DMS 273 treated with DMSO at 0.1 percent for 48 hours (cell line): Measurements from ENCODE around the gene PCNX3.

Experiments
- DNase-seq: peaks from one replicate; lab custom pipeline; 2025; lab: John Stamatoyannopoulos, UW

The PCNX3 gene

DNA sequence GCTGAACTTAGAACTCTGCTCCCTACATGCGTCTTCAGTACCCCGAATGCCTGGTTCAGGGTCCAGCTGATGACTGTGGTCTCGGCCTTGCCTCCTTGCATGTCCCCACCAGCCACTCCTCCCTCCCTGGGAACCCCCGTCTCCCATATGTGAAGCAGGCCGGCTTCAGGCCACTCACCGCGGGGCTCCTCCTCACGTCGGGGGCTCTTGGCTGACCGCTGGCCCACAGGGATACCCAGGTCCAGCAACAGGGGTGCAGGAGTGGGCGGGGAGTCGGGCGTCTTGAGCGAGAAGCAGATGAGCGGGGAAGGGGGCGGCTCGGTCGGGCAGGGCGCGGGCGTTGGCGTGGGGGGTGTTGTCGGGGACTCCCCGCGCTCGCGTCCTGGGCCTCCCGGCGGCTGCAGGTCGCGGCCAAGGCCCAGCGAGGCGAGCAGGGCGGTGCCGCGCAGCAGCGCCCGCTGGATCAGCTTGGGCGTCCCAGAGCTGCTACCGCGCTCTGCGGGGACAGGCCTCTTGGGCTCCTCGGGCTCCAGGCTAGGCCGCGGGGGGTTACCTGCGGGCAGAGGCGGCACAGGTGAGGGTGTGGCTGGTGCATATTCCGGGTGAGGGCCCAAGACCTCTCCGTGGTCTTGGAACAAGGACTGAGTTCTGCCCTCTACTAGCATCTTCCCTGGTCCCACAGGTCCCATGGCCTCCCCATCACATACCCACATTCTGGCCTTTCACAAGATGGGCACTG is 16.2 kb upstream of the PCNX3 start:
- DNase-seq = no peak

DNA sequence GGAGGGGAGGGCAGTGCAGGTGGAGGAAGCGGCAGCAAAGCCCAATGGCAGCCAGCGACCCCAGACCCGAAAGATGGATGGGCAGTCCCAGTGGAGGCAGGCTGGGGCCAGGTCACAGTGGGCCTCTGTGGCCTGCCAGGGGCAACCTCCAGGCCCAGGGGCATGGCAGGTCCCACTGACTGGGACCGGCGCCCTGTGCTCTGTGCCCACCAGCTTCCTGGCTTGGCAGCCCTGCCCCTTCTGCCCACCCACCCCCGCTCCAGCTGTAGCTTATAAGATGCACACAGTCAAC is 15.7 kb upstream of the PCNX3 start:
- no peak for DNase-seq

DNA sequence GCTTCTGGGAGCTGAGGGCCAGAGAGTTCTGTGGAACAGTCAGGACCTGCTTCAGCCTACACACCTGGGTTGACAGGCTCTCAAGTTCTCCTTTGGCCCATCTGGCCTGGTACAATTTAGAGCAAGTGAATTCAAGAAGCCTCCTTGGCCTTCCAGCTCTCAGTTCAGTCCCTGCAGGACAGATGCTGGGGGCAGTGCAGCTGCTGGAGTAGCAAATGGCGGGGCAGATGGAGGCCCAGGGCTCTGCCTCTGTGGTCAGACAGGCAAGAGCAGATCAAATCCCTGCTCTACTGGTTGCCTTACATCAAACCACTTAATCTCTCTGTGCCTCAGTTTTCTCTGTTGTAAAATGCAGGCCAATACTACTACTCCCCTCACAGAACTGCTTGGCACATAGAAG is 11.3 kb upstream of the PCNX3 start:
- peak; percentile 25 for DNase-seq

DNA sequence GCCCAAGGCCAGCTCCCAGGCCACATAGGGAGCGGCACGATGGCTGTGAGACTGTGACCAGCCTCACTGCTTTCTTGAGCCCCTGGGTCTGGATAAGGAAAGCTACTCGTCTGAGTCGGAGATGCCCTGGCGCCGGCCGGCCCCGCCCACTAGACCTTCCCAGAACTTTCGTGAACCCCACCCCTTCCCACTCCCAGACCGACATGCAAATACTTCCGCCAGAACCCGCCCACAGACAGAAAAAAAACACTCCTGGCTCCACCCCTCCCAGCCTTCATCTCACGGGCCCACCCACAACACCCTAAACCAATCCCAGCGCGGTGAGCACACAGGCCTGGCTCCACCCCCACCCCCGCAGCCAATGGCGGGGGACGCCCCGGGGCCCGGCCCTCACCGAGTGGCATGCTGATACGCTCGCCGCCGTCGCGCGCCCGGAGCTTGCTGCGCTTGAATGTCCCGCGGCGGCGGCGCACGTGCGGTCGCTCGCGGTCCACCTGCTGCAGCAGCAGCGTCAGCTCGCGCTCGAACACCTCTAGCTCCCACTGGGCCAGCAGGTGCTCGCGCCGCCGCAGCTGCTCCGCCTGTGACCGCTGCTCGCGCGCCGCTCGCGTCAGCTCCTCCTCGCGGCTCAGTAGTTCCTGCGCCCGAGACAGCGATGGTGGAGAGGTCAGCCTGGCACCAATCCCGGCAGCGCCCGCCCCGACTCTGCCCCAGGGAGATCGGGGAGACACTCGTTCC is 8.5 kb upstream of the PCNX3 start:
- DNase-seq = no peak

DNA sequence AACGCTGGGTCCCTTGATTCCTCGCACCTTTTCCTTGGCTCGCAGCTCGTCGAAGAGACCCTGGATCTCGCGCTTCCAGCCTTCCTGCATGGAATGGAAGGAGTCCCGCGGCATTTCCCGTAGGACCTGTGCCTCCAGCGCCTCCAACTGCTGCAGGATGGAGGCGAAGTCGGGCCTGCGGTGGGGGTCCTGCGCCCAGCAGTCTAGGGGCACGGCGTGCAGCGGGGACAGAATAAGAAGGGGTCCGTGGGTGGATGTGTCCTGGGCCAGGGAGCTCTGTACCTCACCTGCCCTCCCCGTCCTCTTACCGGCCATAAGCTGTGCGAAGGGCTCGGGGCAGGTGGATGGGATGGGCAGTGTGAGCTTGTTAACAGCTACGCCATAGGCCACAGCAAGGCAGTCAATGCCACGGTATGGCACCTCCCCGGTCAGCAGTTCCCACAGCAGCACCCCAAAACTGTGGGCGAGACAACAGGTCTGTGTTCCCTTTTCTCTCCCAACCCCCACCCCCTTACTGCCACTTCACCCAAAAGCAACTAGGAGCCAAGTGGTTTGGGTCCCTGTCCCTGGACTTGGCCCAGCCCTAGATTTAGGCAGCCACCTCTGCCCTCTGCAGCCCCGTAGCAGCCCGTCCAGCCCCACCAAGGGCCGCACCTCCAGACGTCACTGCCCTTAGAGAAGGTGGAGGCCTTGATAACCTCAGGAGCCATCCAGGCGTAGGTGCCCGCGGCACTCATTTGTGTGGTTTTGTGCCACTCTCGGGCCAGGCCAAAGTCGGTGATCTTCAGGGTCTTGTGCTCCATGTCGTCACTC is 7.8 kb upstream of the PCNX3 start:
- no peak for DNase-seq

DNA sequence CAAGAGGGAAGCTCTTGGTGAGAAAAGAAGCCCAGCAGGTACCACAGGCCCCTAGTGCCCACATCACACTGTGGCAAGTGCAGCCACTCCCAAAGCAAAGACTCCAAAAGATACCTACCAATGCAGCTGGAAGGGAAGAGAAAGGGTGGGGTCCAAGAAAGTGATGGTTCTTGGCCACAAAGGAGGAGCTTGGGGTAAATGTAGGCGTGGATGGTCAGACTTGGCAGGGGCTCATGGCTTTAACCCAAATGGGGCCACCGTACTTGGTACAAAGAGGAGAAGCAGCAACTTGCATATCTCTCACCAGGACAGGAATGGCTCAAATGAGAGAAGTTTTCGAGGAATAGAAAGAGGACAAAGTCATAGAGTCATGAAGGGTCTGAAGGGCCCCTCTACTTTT is 6.3 kb upstream of the PCNX3 start:
- DNase-seq = no peak

DNA sequence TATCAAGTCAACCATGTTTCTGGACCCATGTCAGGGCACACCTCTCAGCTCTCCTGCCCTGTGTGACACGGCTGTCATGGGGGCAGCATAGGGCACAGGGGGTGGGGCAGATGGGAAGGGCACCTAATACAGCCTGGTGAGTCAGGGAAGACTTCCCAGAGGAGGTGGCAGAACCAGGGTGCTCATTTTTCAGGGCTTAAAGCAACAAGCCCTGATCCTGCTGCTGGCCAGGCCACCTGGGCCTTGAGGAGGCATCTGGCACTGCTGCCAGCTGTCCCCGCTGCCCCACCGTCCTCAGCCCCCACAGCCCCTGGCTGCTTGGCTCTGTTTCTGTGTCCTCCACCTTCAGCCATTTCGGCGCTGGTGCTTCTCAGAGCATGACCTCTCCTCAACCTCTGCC is 5.9 kb upstream of the PCNX3 start:
- no peak for DNase-seq

DNA sequence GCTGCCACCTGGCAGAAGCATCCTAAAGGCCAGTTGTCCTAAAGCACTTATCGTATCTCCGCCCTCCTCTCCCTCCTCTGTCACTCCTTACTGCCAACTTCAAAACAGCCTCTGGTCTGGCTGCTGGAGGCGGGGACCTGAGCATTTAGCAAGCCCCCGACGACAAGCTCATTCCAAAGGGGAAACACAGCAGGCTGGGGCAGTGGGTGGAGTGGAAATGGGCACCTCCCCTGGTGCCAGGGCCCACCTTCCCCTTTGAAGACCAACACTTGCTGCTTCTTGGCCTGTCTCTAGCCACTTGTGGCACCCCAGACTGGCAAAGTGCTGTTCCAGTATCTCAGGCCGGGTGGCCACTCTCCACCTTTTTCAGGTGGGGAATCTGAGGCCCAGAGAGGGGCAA is 5.2 kb upstream of the PCNX3 start:
- no peak for DNase-seq

DNA sequence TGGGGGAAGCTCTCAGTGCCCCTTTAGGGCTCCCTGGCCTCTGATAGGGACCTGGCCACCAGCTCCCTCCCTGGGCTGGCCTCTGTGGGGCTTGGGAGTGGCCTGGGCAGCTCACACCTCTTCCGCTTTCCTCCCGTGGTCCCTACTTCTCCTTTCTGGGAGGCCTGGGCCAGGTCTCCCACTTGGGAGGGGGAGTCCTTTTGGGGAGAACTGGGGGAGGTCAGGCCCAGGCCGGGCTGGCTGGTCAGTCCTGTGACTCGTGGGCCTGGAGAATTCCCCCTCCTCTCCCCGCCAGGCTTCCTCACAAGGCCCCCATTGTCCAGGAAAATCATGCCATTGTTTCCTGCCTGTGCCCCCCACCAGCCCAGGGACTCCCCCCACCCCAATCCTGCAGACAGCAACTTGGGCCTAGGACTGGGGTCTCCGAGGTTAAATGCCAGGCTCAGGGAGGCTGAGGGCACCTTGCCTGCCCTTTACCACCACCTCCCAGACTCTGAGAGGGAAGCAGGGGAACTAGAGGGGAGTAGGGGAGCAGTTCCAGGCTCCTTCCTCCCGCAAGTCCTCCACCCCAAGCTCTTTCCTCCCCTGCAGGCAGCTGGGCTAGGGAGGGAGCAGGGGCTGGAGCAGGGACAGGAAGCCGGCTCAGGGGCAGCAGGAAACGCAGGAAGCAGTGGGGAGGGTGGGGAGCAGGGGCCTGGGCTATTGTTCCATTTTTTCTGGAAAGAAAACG is 4.4 kb upstream of the PCNX3 start:
- no peak for DNase-seq

DNA sequence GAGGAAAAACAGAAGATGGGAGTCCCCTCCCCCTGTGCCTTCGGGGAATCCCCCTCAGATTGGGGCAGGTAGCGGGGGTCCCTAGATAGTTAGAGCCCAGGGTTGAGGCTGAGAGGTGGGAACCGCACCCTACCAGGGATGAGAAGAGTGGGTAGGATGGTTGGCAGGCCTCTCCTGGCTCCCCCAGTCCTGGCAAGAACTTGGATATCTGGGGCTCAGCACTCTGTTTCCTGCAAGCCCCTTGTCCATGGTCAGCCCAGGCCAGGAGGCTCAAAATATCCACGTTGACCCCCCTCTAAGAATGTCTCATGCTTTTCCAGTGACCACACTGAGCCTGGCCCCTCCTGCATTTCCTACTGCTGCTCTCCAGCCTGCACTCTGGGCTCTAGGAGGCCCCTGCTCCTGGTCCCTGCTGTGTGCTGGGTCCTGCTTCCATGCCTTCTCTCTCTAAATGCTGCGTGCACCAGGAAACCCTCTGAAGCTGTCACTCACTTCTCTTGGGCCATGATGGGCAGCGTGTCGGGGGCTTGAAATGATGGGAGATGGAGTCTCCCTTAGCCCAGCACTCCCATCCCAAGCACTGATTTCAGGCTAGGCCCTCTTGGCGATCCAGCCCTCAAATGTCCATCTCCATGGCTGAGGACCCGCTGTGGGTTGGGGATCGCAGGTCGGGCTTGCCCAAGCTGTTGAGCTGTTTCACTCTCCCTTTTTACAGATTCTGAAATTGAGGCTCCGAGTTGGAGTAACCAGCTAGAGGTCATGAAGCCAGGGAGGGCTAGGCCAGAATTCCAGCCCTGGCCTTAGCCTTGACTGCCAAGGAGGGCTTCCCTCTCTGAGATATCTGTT is 3.6 kb upstream of the PCNX3 start:
- no peak for DNase-seq

DNA sequence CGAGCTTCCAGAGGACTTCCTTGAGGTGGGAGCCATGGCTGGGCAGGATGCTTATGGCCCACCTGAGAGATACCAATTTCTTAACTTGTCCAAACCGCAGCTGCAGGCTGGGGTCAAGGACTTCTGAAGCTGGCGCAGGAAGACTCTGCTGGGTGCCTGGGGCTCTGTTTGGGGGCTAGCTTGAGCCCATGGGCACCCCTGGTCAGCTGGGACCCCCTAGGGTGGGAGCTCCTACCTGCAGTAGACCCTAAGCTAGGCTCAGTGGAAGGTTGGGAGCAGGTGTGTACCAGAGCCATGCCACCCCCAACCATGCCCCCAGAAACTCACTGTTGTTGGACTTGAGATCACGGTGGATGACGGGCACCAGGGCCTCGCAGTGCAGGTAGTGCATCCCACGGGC is 2.9 kb upstream of the PCNX3 start:
- DNase-seq = no peak

DNA sequence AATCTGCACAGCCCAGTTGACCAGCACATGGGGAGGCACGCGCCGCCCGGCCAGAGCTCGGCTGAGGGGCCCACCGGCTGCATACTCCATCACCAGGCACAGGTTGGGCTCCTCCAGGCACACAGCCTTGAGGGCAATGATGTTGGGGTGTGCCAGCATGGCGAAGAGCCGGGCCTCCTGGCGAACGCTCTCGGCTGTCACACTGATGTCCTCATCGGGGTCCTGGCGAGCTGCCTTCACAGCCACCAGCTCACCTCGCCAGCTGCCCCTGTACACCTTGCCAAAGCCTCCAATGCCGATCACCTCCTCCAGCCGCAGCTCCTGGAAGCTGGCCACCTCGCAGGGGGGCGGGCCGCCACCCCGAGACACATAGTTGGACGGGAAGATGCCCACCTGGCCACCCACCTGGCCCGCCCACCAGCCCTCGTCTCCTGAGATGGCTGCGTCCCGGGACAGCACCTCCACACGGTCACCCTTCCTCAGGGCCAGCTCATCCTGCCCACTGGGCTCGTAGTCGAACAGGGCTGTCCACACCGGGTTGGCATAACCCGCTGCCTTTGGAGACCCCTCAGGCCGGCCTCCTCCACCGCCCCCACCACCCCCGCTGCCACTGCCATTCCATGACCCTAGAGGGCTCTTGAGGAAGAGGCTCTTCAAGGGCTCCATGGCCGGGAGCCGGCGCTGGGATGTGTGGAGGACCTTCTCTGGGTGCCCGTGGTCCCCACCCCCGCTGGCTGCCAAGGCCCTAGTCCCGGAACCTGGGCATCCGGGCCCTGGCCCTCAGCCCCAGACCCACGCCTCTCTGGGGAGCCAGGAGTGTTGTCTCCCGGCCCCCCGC is 2.3 kb upstream of the PCNX3 start:
- DNase-seq = no peak

DNA sequence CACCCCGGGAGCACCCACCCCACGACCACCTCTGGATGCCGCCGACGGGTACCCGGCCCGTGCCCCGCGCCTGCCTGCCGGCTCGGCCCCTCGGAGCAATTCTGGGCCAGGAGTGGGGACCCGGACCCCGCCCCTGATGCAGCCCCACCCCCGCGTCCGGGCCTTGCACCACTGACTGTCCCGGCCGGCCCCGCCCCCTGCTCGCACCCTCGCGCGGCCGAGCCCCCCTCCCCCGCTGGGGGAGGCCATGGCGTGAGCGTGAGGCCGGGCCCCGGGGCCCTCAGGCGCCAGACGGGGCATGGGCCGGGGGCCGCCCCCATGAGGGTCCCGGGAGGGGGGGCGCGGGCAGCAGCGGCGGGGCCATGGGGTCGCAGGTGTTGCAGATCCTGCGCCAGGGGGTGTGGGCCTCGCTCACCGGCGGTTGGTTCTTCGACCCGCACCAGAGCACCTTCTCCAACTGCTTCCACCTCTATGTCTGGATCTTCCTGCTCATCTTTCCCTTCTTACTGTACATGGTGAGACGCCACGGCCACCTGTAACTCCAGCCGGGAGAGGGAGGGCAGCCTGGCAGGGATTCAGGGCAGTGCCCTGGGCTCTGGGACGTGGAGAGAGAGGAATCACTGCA is 486 bp downstream of the PCNX3 start:
- no peak for DNase-seq

DNA sequence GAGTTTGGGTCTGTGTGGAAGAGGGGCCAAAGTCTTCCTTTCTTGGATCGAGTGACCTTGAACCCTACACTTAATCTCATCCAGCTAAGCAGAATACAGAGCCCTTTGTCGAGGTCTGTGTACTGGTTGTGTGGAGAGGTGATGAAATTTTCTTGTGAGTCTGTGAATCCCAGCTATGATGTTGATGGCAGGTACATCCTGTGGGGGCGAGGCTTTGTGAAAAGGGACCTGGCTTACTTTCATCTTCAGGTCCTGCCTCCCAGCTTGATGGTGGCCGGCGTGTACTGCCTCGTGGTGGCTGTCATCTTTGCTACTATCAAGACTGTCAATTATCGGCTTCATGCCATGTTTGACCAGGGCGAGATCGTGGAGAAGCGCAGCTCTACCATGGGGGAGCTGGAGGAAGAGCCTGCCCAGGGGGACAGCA is 1.0 kb downstream of the PCNX3 start:
- no peak for DNase-seq

DNA sequence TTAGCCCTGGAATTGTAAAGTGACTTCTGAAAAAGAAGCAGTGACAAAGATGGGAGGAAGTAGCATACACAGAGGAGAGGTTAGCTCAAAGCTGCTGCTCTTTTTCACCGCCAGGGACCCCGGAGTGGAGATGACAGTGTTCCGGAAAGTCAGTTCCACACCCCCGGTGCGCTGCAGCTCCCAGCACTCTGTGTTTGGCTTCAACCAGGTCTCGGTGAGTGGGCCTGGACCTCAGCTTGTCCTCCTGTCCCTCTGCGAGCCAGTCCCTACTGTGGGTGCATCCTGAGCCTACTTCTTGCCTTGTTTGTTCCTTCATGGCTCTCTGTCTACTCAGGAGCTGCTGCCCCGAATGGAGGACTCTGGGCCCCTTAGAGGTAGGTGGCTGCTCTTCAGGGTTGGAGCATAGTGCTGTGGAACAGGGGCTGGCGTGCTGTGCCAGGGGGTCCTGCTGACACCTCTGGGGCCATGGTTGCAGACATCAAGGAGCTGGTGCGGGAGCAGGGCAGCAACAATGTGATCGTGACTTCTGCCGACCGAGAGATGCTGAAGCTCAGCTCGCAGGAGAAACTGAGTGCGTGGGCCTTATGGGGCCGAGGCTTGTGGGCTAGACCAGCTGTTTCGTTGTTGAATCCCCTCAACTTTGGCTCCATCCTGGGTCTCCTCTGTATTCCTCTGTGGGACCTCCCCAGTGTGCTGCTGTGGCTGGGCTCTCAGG is 1.7 kb downstream of the PCNX3 start:
- DNase-seq = no peak

DNA sequence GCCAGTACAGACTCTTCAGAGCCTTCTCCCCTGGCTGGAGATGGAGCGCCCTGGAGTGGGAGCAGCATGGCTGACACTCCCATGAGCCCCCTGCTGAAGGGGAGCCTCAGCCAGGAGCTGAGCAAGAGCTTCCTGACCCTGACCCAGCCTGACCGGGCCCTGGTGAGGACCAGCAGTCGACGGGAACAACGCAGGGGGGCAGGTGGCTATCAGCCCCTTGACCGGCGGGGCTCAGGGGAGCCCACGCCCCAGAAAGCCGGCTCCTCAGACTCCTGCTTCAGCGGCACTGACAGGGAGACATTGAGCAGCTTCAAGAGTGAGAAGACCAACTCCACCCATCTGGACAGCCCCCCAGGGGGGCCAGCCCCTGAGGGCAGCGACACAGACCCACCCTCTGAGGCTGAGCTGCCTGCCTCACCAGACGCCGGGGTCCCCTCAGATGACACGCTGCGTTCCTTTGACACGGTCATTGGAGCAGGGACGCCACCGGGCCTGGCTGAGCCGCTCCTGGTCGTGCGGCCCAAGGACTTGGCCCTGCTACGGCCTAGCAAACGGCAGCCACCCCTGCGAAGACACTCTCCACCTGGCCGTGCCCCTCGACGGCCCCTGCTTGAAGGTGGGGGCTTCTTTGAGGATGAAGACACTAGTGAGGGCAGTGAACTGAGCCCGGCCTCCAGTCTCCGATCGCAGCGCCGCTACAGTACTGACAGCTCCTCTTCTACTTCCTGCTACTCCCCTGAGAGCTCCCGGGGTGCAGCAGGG is 2.6 kb downstream of the PCNX3 start:
- DNase-seq = no peak

DNA sequence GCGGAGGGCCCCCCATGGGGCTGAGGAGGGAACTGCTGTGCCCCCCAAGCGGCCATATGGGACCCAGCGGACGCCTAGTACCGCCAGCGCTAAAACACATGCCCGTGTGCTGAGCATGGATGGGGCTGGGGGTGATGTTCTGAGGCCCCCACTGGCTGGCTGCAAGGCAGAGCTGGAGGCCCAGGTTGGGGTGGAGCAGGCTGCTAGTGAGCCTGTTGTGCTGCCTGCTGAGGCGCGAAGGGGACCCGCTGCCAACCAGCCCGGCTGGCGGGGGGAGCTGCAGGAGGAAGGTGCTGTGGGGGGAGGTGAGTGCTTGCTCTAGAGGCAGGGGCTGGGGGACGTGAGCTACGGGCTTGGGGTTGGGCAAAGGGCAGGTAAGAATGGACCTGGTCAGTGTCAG is 3.2 kb downstream of the PCNX3 start:
- DNase-seq = no peak

DNA sequence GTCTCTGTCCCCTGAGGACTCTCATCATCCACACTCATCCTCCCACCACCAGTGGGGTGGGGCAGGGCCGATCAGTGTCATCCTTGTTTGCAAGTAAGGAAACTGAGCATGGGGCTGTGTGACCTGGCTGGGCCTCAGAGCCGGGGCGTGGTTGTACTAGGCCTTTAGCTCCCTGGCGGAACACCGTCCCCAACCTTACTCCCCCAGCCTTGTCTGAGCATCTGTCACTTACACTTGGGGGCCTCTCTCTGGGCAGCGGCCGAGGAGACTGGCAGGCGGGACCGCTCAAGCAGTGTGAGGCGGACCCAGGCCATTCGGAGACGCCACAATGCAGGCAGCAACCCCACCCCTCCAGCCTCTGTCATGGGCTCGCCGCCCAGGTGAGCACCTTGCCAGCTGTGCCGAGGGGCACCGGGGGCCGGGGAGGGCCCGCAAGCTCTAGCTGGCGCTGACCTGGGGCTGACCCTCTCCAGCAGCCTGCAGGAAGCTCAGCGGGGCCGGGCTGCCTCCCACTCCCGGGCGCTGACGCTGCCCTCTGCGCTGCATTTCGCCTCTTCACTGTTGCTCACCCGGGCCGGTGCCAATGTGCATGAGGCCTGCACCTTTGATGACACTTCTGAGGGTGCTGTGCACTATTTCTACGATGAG is 3.8 kb downstream of the PCNX3 start:
- DNase-seq = no peak
